GM19193 (cell line): ENCODE data around the gene PIMREG.

Experiments
- POLR2A ChIP-seq: IDR thresholded peaks from 4 replicates; pipeline ENCODE4 v1.6.1; 2011; ENCODE audit not compliant: insufficient read depth, insufficient read length; ENCODE audit errors: extremely low read depth

Gene PIMREG

DNA sequence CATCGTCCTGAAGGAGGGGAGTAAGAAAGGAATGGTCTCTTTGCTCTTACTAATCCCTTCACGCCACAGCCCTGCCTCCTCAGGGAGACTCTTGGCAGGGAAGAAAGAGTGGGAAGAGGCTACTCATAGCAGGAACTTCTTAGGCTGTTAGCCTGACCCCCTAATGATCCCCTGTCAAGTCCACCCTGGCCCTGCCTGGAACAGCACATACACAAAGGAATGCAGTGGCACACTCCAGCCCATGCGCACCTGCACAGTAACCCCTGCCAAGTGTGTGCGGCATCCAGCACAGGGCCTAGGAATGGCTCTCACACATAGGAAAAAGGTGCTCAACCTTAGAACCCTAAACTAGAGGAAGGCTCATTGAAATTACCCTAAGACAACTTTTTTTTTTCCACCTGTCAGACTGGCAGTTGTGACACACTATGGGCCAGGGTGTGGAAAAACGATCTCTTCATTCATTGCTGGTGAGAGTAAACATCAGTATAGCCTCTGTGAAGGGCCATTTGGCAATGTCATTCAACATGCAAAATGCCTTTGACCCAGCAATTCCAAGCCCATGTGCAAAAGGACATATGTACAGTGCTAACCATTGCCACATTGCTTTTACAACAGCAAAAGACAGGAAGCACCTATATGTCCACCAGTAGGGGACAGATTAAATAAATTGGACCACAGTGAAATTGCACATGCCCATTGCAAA, 50.1 kb downstream of the PIMREG start:
- TF ChIP-seq POLR2A, result no peak

GRCh38 chr17:6495450-6496115, 51.3 kb downstream of the PIMREG start:
- no peak for TF ChIP-seq POLR2A

GRCh38 chr17:6496116-6496481, 51.8 kb downstream of the PIMREG start:
- no peak for TF ChIP-seq POLR2A

DNA sequence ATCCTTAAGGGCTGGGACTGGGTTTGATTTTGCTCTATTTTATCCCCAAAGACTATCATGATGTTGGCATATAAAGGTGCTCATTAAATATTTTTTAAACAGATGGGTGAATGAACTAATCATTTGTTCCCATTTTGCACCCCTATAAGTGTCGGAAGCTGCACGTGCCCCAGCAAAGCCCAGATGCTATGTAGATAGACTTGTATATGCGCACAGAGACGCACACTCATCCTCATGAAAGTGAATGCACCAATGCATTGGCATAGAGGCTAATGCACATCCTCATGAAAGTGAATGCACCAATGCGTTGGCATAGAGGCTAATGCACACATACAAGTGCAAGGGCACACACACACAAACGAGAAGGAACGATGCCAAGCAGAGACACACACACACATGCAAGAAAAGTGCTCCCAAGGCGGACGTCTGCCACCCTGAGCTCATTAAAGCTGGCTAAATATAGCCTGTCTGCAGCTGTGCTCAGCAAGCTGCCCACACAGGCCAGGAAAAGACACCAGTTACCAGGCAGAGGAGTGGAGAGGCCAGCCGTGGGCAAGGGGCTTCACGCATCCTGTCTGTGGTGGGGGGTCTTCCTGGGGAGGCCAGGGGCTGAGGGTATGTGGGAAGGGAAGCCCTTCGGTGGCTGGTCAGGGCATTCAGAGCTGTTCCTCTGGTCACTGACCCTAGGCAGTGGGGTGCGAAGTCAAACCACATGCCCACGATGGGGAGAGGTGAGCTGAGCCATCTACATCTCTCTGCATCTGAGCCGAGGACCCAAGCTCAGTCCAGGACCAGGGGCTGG, 52.6 kb downstream of the PIMREG start:
- TF ChIP-seq POLR2A, result no peak

DNA sequence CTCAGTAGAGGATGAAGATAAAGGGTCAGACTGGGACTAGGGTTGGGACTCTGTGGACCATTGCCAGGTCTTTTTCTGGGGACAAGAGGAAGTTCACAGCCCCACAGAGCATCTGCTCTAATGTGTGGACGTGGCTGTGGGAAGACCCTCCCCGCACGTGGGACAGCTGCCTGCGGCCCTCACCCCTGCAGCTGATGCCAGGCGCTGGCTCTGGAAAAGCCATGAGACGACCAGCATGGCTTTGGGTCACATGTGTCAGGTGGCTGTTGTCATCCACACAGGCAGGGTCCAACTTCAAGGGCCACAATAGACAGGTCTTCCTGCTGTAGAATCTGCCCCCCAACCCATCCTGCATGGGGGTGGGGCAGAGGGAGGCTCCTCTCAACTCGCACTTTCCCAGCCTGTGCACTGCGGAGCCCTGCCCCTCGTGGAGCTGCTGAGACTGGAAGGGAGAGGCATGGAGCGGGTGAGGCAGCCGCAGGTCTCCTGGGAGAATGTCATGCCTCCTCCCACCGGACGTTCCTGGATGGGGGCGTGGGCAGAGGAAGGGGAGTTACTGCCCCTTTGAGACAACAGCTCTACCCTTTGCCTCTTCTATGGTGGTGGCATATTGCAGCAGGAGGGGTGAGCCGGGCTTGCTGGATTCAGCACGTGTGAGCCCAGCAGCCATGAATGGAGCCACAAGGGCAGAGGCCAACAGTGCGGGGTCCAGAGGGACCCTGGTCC, 53.4 kb downstream of the PIMREG start:
- no peak for TF ChIP-seq POLR2A

DNA sequence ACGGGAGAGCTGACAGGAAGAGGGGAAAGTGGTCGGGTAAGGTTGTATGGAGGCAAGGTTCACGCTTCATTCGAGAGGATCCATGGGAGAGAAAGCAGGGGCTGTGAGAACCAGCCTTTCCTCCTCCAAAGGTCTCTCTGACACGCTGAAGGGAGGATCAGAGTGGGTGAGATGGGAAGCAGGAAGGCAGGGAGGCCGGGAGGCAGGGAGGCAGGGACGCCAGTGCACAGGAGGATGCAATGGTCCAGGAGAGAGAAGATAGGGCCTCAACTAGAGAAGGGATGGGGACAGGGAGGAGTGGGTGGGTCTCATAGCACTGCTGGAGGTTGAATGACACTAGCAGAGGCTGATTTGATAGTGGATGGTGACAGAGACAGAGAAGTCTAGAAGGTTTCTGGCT, 54.1 kb downstream of the PIMREG start:
- no peak for TF ChIP-seq POLR2A

- no peak for TF ChIP-seq POLR2A
These were observed 54.8 kb downstream of the PIMREG start for GRCh38 chr17:6498901-6499540.
